ENCODE results near the gene KRT81. TPM values are rescaled to one million over a fixed set of nuclear protein-coding genes. Genes with fewer than 3 reads are reported as not detected.

Gene KRT81
- total and polyA plus RNA-seq, 2 donors (not counting 1 experiment from before 2014, with no cell fraction given), result not detected

GRCh38 chr12:52311285-52311648, 19.9 kb upstream of the KRT81 start:
- no peaks in the 10 kb centered on the region for H3K36me3 ChIP-seq (replicated peaks in 1 of 2; ENCODE audit: control extremely low read depth in 1 of 2, control insufficient read depth in 1 of 2, extremely low read depth in 1 of 2, insufficient read depth in 2 of 2, low read length in 1 of 2)
- Mint-ChIP-seq H3K27me3 (peaks cover 59% of the 10 kb centered on the region), H3K4me1 (peaks cover 3% of the 10 kb centered on the region), H3K4me3 (no peak overlapping the region), H3K27ac (no peak overlapping the region), H3K9me3 (ENCODE audit: insufficient read depth) (no peaks in the 10 kb centered on the region)
- ChIA-PET POLR2A (no interaction called here), CTCF (interaction anchor here (1.3 to 2.3 kb wide), 2 partner anchors 15 to 32 kb away, joined by 3 to 11 read pairs; no protein-coding TSS in a partner anchor)
- H3K9me3 ChIP-seq (ENCODE audit: control extremely low read depth in 1 of 3, control insufficient read depth in 2 of 3, insufficient read depth in 1 of 3, low read length in 2 of 3), result no peaks in the 10 kb centered on the region
- H3K4me2 ChIP-seq (replicated peaks; ENCODE audit: low read depth, low read length, poor library complexity, severe bottlenecking), result no peak overlapping the region
- WGBS (ENCODE audit: insufficient coverage), result 96% methylated on average over 3 of the region's 3 CpGs
- ATAC-seq (ENCODE audit: low read depth) (no peak), DNase-seq (no peak)
- no peak overlapping the region for H3K9ac ChIP-seq (ENCODE audit: low read length)
- TF ChIP-seq CTCF (IDR thresholded peaks at IDR 0.05) (no peak), EZH2 (IDR thresholded peaks at IDR 0.05; ENCODE audit: borderline replicate concordance, insufficient read depth, low read depth, low read length, poor library complexity, severe bottlenecking) (no peak)
- H4K20me1 ChIP-seq (ENCODE audit: control insufficient read depth, insufficient read depth, low read length, poor library complexity, severe bottlenecking), result no peaks in the 10 kb centered on the region
- no peak overlapping the region for H3K27ac ChIP-seq (ENCODE audit: low read length in 2 of 2)
- H3K27me3 ChIP-seq (replicated peaks in 1 of 4; ENCODE audit: control extremely low read depth in 1 of 4, control insufficient read depth in 3 of 4, insufficient read depth in 4 of 4, low read length in 3 of 4), result peaks cover 0 to 38% (median 11%) of the 10 kb centered on the region in 4 experiments
- intact Hi-C loops (cut with micrococcal nuclease), result no loop called here
- no peaks in the 10 kb centered on the region for H3K4me1 ChIP-seq (ENCODE audit: control insufficient read depth in 2 of 2, insufficient read depth in 2 of 2, low read length in 2 of 2)
- H3K79me2 ChIP-seq (ENCODE audit: control insufficient read depth, insufficient read depth, low read length), result no peaks in the 10 kb centered on the region
- no peak overlapping the region for H2AFZ ChIP-seq (ENCODE audit: insufficient read depth, low read depth, low read length, poor library complexity, severe bottlenecking)
- no peak overlapping the region for H3K4me3 ChIP-seq (ENCODE audit: control extremely low read depth in 1 of 5, extremely low read depth in 1 of 5, insufficient read depth in 1 of 5, low read depth in 2 of 5, low read length in 4 of 5)

- no peak overlapping the region for H2AFZ ChIP-seq (ENCODE audit: insufficient read depth, low read depth, low read length, poor library complexity, severe bottlenecking)
- WGBS (ENCODE audit: insufficient coverage), result 81% methylated on average over 3 of the region's 5 CpGs
- Mint-ChIP-seq H3K4me1 (peaks cover 3% of the 10 kb centered on the region), H3K27me3 (peaks cover 59% of the 10 kb centered on the region), H3K4me3 (no peak overlapping the region), H3K9me3 (ENCODE audit: insufficient read depth) (no peaks in the 10 kb centered on the region), H3K27ac (no peak overlapping the region)
- no peaks in the 10 kb centered on the region for H3K9me3 ChIP-seq (ENCODE audit: control extremely low read depth in 1 of 3, control insufficient read depth in 2 of 3, insufficient read depth in 1 of 3, low read length in 2 of 3)
- H4K20me1 ChIP-seq (ENCODE audit: control insufficient read depth, insufficient read depth, low read length, poor library complexity, severe bottlenecking), result no peaks in the 10 kb centered on the region
- H3K27ac ChIP-seq (ENCODE audit: low read length in 2 of 2), result no peak overlapping the region
- CTCF ChIA-PET, result interaction anchor here (1.3 kb wide), 1 partner anchor 16 kb away, joined by 3 read pairs; no protein-coding TSS in a partner anchor
- H3K36me3 ChIP-seq (replicated peaks in 1 of 2; ENCODE audit: control extremely low read depth in 1 of 2, control insufficient read depth in 1 of 2, extremely low read depth in 1 of 2, insufficient read depth in 2 of 2, low read length in 1 of 2), result no peaks in the 10 kb centered on the region
- H3K79me2 ChIP-seq (ENCODE audit: control insufficient read depth, insufficient read depth, low read length), result no peaks in the 10 kb centered on the region
- ATAC-seq (ENCODE audit: low read depth) (no peak), DNase-seq (no peak)
- intact Hi-C loops (cut with micrococcal nuclease), result no loop called here
- no peak overlapping the region for H3K4me2 ChIP-seq (replicated peaks; ENCODE audit: low read depth, low read length, poor library complexity, severe bottlenecking)
- POLR2A ChIA-PET, result no interaction called here
- TF ChIP-seq CTCF (IDR thresholded peaks at IDR 0.05), result no peak
- TF ChIP-seq EZH2 (IDR thresholded peaks at IDR 0.05; ENCODE audit: borderline replicate concordance, insufficient read depth, low read depth, low read length, poor library complexity, severe bottlenecking), result no peak
- H3K4me1 ChIP-seq (ENCODE audit: control insufficient read depth in 2 of 2, insufficient read depth in 2 of 2, low read length in 2 of 2), result no peaks in the 10 kb centered on the region
- no peak overlapping the region for H3K4me3 ChIP-seq (ENCODE audit: control extremely low read depth in 1 of 5, extremely low read depth in 1 of 5, insufficient read depth in 1 of 5, low read depth in 2 of 5, low read length in 4 of 5)
- H3K9ac ChIP-seq (ENCODE audit: low read length), result no peak overlapping the region
- H3K27me3 ChIP-seq (replicated peaks in 1 of 4; ENCODE audit: control extremely low read depth in 1 of 4, control insufficient read depth in 3 of 4, insufficient read depth in 4 of 4, low read length in 3 of 4), result peaks cover 0 to 38% (median 11%) of the 10 kb centered on the region in 4 experiments
These were observed 19.4 kb upstream of the KRT81 start for GRCh38 chr12:52310622-52311284.
